Hepatocyte (in vitro differentiated cells): ENCODE results near the gene STAU1. TPM values are rescaled to one million over a fixed set of nuclear protein-coding genes. Genes with fewer than 3 reads are reported as not detected.
"Not testable (repeated sequence)": the region's sequence is repeated elsewhere in the genome, so short reads cannot be mapped to it uniquely, and the experiment has no call there.

Source experiments
- DNase-seq: peaks from one replicate; pipeline ENCODE4 v3.0.0-alpha.2; 2016; ENCODE audit warnings: low spot score
- H2AFZ ChIP-seq: fragments of 200-600 bp; sonication (generic); 2 replicates; pipeline ENCODE4 v1.6.0; 2016; ENCODE audit warnings: antibody characterized with exemption, mild to moderate bottlenecking
- H3K27ac ChIP-seq: fragments of 200-600 bp; sonication (generic); 2 replicates; pipeline ENCODE4 v1.5.1; 2016; ENCODE audit warnings: mild to moderate bottlenecking
- H3K27me3 ChIP-seq: fragments of 200-600 bp; sonication (generic); 2 replicates; pipeline ENCODE4 v1.6.1; 2016
- H3K36me3 ChIP-seq: fragments of 200-600 bp; sonication (generic); replicated peaks from 2 replicates; pipeline ENCODE4 v1.5.1; 2016; ENCODE audit warnings: low read depth; ENCODE audit not compliant: insufficient read depth
- H3K4me1 ChIP-seq: fragments of 200-600 bp; sonication (generic); 2 replicates; pipeline ENCODE4 v1.5.1; 2016; ENCODE audit warnings: mild to moderate bottlenecking, moderate library complexity; ENCODE audit not compliant: insufficient read depth
- H3K4me2 ChIP-seq: fragments of 200-600 bp; sonication (generic); 2 replicates; pipeline ENCODE4 v1.6.0; 2016
- H3K4me3 ChIP-seq: fragments of 200-600 bp; sonication (generic); 2 replicates; pipeline ENCODE4 v1.5.1; 2016; ENCODE audit warnings: mild to moderate bottlenecking
- H3K79me2 ChIP-seq: fragments of 200-600 bp; sonication (generic); 2 replicates; pipeline ENCODE4 v1.6.0; 2017; ENCODE audit warnings: mild to moderate bottlenecking
- H3K9me2 ChIP-seq: fragments of 200-600 bp; sonication (generic); replicated peaks from 2 replicates; pipeline ENCODE4 v1.6.0; 2017; ENCODE audit warnings: mild to moderate bottlenecking; ENCODE audit not compliant: insufficient read depth
- H3K9me3 ChIP-seq: fragments of 200-600 bp; sonication (generic); 2 replicates; pipeline ENCODE4 v1.5.1; 2016; ENCODE audit warnings: low read depth, mild to moderate bottlenecking
- H4K20me1 ChIP-seq: fragments of 200-600 bp; sonication (generic); 2 replicates; pipeline ENCODE4 v1.6.0; 2016; ENCODE audit warnings: mild to moderate bottlenecking; ENCODE audit not compliant: insufficient read depth, poor library complexity, severe bottlenecking
- CTCF ChIP-seq: fragments of 200-600 bp; sonication (generic); IDR thresholded peaks from 2 replicates; pipeline ENCODE4 v1.5.1; 2016; ENCODE audit warnings: antibody characterized with exemption, mild to moderate bottlenecking; ENCODE audit not compliant: poor library complexity
- EZH2 ChIP-seq: fragments of 200-600 bp; sonication (generic); IDR thresholded peaks from 2 replicates; pipeline ENCODE4 v1.6.1; 2016; ENCODE audit warnings: antibody characterized with exemption, mild to moderate bottlenecking, borderline replicate concordance
- EZH2phosphoT487 ChIP-seq: fragments of 200-600 bp; sonication (generic); IDR thresholded peaks from one replicate; pipeline ENCODE4 v1.6.1; 2018; ENCODE audit warnings: antibody characterized with exemption, mild to moderate bottlenecking, low read depth, moderate library complexity; ENCODE audit not compliant: unreplicated experiment, severe bottlenecking
- WGBS: methylation state at CpG from one replicate; pipeline ENCODE4 v1.1.6; 2016; ENCODE audit warnings: low lambda C conversion rate; ENCODE audit errors: missing lambda C conversion rate; 5-methylcytosine and 5-hydroxymethylcytosine counted together
- polyA plus RNA-seq: library from polyadenylated mRNA; unstranded; fragments of >200 nt; fragmentation: Nextera tagmentation; extraction: Ambion mirVana; gene quantifications from 2 replicates; pipeline ENCODE4 v1.2.1, GENCODE V29; 2016
- total RNA-seq: library from RNA; depleted of rRNA; stranded (reverse); fragments of >200 nt; gene quantifications from 2 replicates; pipeline ENCODE4 v1.2.3, GENCODE V29; 2014

STAU1 gene
- total and polyA plus RNA-seq, 2 experiments from 2014 or later, result 72.9 to 84.5 TPM

GRCh38 chr20:49138431-49138830, 49.7 kb downstream of the STAU1 start:
- H4K20me1 ChIP-seq, result no peaks in the 10 kb centered on the region
- H3K36me3 ChIP-seq, result no peaks in the 10 kb centered on the region

DNA sequence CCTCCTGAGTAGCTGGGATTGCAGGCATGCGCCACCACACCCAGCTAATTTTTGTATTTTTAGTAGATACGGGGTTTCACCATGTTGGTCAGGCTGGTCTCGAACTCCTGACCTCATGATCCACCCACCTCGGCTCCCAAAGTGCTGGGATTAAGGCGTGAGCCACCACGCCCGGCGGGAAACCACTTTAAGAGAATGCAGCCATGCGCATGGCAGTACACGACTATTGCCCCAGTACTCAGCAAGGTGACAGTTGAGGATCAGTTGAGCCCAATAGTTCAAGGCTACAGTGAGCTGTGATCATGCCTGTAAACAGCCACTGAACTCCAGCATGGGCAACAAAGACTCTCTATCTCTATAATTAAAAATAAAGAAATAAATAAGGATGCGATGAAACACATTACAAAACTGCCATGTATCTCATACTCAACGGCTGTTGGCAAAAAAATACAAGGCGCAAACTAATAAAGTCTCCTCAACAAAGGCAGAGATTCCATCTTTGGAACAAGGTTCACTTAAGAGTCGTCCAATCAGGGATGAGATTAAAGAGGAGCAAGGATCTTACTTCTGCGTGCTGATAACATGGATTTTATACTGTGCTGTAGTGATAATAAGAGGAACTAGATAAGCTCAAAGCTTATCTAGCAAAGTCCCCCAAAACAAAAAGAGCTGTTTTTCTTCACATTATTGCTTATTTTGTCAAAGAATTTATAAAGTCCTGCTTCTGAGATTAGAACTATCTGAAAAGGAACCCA, 51.1 kb downstream of the STAU1 start:
- DNase-seq, result no peak

More at GRCh38 chr20:49138431-49138830, 49.7 kb downstream of the STAU1 start:
- H3K27ac ChIP-seq, result no peak overlapping the region
- H3K79me2 ChIP-seq, result peaks cover 34% of the 10 kb centered on the region
- H2AFZ ChIP-seq, result no peak overlapping the region
- no peaks in the 10 kb centered on the region for H3K27me3 ChIP-seq
- no peaks in the 10 kb centered on the region for H3K4me1 ChIP-seq
- no peaks in the 10 kb centered on the region for H3K9me2 ChIP-seq
- TF ChIP-seq EZH2phosphoT487, result no peak
- TF ChIP-seq CTCF, result no peak
- no peak for TF ChIP-seq EZH2
- DNase-seq, result no peak
- no peak overlapping the region for H3K4me3 ChIP-seq
- no peak overlapping the region for H3K4me2 ChIP-seq
- H3K9me3 ChIP-seq, result no peaks in the 10 kb centered on the region

GRCh38 chr20:49134797-49135196, 53.3 kb downstream of the STAU1 start:
- not testable (repeated sequence) for H4K20me1 ChIP-seq, H3K9me2 ChIP-seq, DNase-seq, H3K4me1 ChIP-seq, H3K4me2 ChIP-seq, H3K9me3 ChIP-seq, H3K36me3 ChIP-seq, H2AFZ ChIP-seq, H3K27ac ChIP-seq, H3K4me3 ChIP-seq, H3K27me3 ChIP-seq
- H3K79me2 ChIP-seq, result peaks cover 33% of the 10 kb centered on the region
- WGBS, result 89% methylated on average over 8 of the region's 8 CpGs

More for the DNA sequence above, 51.1 kb downstream of the STAU1 start:
- 92% methylated on average over 15 of the region's 15 CpGs for WGBS
- TF ChIP-seq EZH2phosphoT487 (no peak), EZH2 (no peak), CTCF (no peak)
- Histone ChIP-seq H3K27ac (no peak overlapping the region), H3K4me1 (no peaks in the 10 kb centered on the region), H3K9me2 (no peaks in the 10 kb centered on the region), H3K4me2 (no peak overlapping the region), H3K36me3 (no peaks in the 10 kb centered on the region), H3K4me3 (no peak overlapping the region), H4K20me1 (no peaks in the 10 kb centered on the region), H3K79me2 (peaks cover 20% of the 10 kb centered on the region), H3K9me3 (no peaks in the 10 kb centered on the region), H2AFZ (no peak overlapping the region), H3K27me3 (no peaks in the 10 kb centered on the region)

GRCh38 chr20:49133571-49133970, 54.6 kb downstream of the STAU1 start:
- no peak overlapping the region for H3K4me2 ChIP-seq
- no peaks in the 10 kb centered on the region for H3K9me3 ChIP-seq
- no peaks in the 10 kb centered on the region for H4K20me1 ChIP-seq
- H3K4me3 ChIP-seq, result no peak overlapping the region
- H3K36me3 ChIP-seq, result no peaks in the 10 kb centered on the region
- TF ChIP-seq CTCF, result no peak
- TF ChIP-seq EZH2phosphoT487, result no peak
- no peak for TF ChIP-seq EZH2
- DNase-seq, result no peak
- H3K79me2 ChIP-seq, result peaks cover 28% of the 10 kb centered on the region
- H3K27me3 ChIP-seq, result no peaks in the 10 kb centered on the region
- no peaks in the 10 kb centered on the region for H3K9me2 ChIP-seq
- no peak overlapping the region for H2AFZ ChIP-seq
- 81% methylated on average over 3 of the region's 3 CpGs for WGBS
- H3K27ac ChIP-seq, result no peak overlapping the region
- H3K4me1 ChIP-seq, result no peaks in the 10 kb centered on the region
